Keratinocyte (primary cell): Measurements from ENCODE around the gene IKZF1. TPM values are rescaled to one million over a fixed set of nuclear protein-coding genes. Genes with fewer than 3 reads are reported as not detected.

Experiments
- DNase-seq: peaks from one replicate; pipeline ENCODE4 v3.0.0-alpha.2; 2011; ENCODE audit warnings: low read depth, missing footprints, low spot score
- FAIRE-seq: peaks from 2 replicates; lab custom pipeline; 2011; peaks lifted over from hg19 to GRCh38; lab: Jason Lieb, UNC
- H2AFZ ChIP-seq: 2 replicates; pipeline ENCODE4 v1.6.0; 2012; ENCODE audit warnings: low read length, control low read depth, inconsistent platforms; ENCODE audit not compliant: control insufficient read depth
- H3K27ac ChIP-seq: 2 replicates; pipeline ENCODE4 v1.5.1; 2011; ENCODE audit warnings: low read length; ENCODE audit not compliant: control insufficient read depth, insufficient read depth
- H3K27me3 ChIP-seq: 3 replicates; pipeline ENCODE4 v1.6.0; 2011; ENCODE audit warnings: low read length; ENCODE audit not compliant: control insufficient read depth, insufficient read depth; ENCODE audit errors: extremely low read depth
- H3K36me3 ChIP-seq, 2 experiments: 2 replicates in 1 of 2; 3 replicates in 1 of 2; pipeline ENCODE4 v1.5.1; 2011; ENCODE audit warnings: low read length in 2 of 2, mild to moderate bottlenecking in 1 of 2; ENCODE audit not compliant: control insufficient read depth in 2 of 2, insufficient read depth in 2 of 2; ENCODE audit errors: extremely low read depth in 1 of 2
- H3K4me1 ChIP-seq: 3 replicates; pipeline ENCODE4 v1.5.1; 2011; ENCODE audit warnings: low read length; ENCODE audit not compliant: control insufficient read depth, insufficient read depth; ENCODE audit errors: extremely low read depth
- H3K4me2 ChIP-seq: 3 replicates; pipeline ENCODE4 v1.6.0; 2011; ENCODE audit warnings: low read depth, low read length; ENCODE audit not compliant: control insufficient read depth, insufficient read depth; ENCODE audit errors: extremely low read depth
- H3K4me3 ChIP-seq, 3 experiments: fragments of 200-600 bp in 1 of 3; sonication (generic) in 1 of 3; 2 replicates in 2 of 3; 3 replicates in 1 of 3; pipeline ENCODE4 v1.5.1; 2011 to 2016; ENCODE audit warnings: low read length in 3 of 3, mild to moderate bottlenecking in 3 of 3, control low read depth in 2 of 3, inconsistent platforms in 1 of 3, low read depth in 1 of 3, mixed read lengths in 1 of 3, mixed run types in 1 of 3, moderate library complexity in 1 of 3; ENCODE audit not compliant: control insufficient read depth in 2 of 3, insufficient read depth in 2 of 3; ENCODE audit errors: extremely low read depth in 1 of 3
- H3K79me2 ChIP-seq: 2 replicates; pipeline ENCODE4 v1.6.0; 2012; ENCODE audit warnings: low read length; ENCODE audit not compliant: control insufficient read depth, insufficient read depth
- H3K9ac ChIP-seq: 3 replicates; pipeline ENCODE4 v1.6.0; 2011; ENCODE audit warnings: low read length; ENCODE audit not compliant: control insufficient read depth, insufficient read depth; ENCODE audit errors: extremely low read depth
- H3K9me1 ChIP-seq: 3 replicates; pipeline ENCODE4 v1.6.0; 2011; ENCODE audit warnings: low read length; ENCODE audit not compliant: control insufficient read depth, insufficient read depth; ENCODE audit errors: extremely low read depth
- H3K9me3 ChIP-seq: 2 replicates; pipeline ENCODE4 v1.5.1; 2012; ENCODE audit warnings: low read depth, low read length; ENCODE audit not compliant: control insufficient read depth
- H4K20me1 ChIP-seq: 3 replicates; pipeline ENCODE4 v1.6.0; 2011; ENCODE audit warnings: low read length; ENCODE audit not compliant: control insufficient read depth, insufficient read depth; ENCODE audit errors: extremely low read depth
- EZH2 ChIP-seq: IDR thresholded peaks from one replicate; pipeline ENCODE4 v1.6.1; 2012; ENCODE audit warnings: inconsistent platforms, mild to moderate bottlenecking, low read length, moderate library complexity
- dilution Hi-C: fragments of 300-500 bp; cut with MboI; formaldehyde crosslinking; loops from one replicate; pipeline ENCODE4 v1.7.0; 2020; ENCODE audit warnings: low sequenced_read_pairs; ENCODE audit not compliant: extremely low pct_ligation_motif_present
- polyA plus RNA-seq, 5 experiments: library from polyadenylated mRNA; depleted of rRNA in 3 of 5; stranded (reverse) in 3 of 5; stranded (forward) in 1 of 5; unstranded in 1 of 5; fragments of >200 nt; gene quantifications; 1 replicate in 1 of 5; 2 replicates in 3 of 5; 3 replicates in 1 of 5; pipeline versions ENCODE4 v1.2.1 to v1.2.3, GENCODE V29; 2011 to 2012; ENCODE audit warnings: missing spikeins in 2 of 5, low read depth in 1 of 5, low replicate concordance in 1 of 5
- TF ChIP-seq, protein P1 (sequence below), 3 experiments: IDR thresholded peaks in 1 of 3; conservative IDR thresholded peaks in 1 of 3; optimal IDR thresholded peaks in 1 of 3; 2 replicates in 2 of 3; 3 replicates in 1 of 3; pipeline versions ENCODE3 to v1.5.1; 2011; ENCODE audit warnings: low read length in 3 of 3, mild to moderate bottlenecking in 3 of 3, moderate library complexity in 2 of 3, control low read depth in 1 of 3, inconsistent platforms in 1 of 3; ENCODE audit not compliant: insufficient read depth in 2 of 3; ENCODE audit errors: extremely low read depth in 1 of 3

Gene IKZF1
- polyA plus RNA-seq, 1 donor (not counting 4 experiments of a cell fraction or from before 2014, with no cell fraction given), result not detected

DNA sequence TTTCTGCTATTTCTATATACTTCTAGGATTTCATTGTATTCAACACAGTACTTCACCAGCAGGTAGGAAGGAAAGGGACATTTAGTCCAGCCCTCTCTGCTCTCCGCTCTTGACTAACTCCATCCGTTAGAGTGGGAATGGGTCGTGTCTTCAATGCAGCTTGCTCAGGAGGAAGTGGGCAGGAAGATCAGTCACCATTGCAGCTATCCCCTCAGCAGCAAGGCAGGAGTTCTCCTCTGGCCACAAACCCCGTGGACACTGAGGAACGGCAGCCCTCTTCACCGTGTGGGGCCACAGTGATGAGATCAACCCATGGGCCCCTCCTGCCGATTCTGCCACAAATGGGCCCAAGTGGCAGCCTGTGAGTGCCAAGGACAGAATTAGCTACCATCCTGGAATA is 30.2 kb upstream of the IKZF1 start:
- H2AFZ ChIP-seq, result no peak overlapping the region
- no peak for FAIRE-seq
- TF ChIP-seq EZH2, result no peak
- no peak overlapping the region for H3K4me2 ChIP-seq
- H3K9me3 ChIP-seq, result no peaks in the 10 kb centered on the region
- H3K36me3 ChIP-seq, result no peaks in the 10 kb centered on the region
- dilution Hi-C loops, result no loop called here
- no peaks in the 10 kb centered on the region for H3K9me1 ChIP-seq
- H3K79me2 ChIP-seq, result no peaks in the 10 kb centered on the region
- no peak overlapping the region for H3K9ac ChIP-seq
- H3K4me1 ChIP-seq, result no peaks in the 10 kb centered on the region
- H4K20me1 ChIP-seq, result no peaks in the 10 kb centered on the region
- H3K27me3 ChIP-seq, result no peaks in the 10 kb centered on the region
- DNase-seq, result no peak
- no peak overlapping the region for H3K4me3 ChIP-seq
- H3K27ac ChIP-seq, result no peak overlapping the region

DNA sequence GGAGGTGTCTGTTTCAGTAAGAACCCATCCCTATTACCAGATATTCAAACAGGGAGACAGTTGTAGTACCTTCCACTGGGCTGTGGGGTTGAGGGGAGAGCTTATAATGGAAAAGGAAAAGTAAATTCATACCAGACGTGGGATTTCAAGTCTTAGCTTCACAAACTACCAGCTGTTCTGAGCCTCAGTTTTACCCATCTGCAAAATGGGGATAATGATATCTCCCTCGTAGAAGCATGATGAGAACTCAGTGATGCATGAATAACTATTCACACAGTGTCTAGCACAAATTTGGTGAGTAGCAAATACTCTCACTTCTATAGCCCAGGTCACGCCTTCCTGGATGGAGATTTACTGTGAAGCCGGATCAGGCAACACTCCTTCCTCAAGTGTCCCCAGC is 29.1 kb upstream of the IKZF1 start:
- DNase-seq, result no peak
- H3K36me3 ChIP-seq, result no peaks in the 10 kb centered on the region

More for the DNA sequence above, 29.1 kb upstream of the IKZF1 start:
- TF ChIP-seq EZH2, result no peak
- TF ChIP-seq, protein P1, sequence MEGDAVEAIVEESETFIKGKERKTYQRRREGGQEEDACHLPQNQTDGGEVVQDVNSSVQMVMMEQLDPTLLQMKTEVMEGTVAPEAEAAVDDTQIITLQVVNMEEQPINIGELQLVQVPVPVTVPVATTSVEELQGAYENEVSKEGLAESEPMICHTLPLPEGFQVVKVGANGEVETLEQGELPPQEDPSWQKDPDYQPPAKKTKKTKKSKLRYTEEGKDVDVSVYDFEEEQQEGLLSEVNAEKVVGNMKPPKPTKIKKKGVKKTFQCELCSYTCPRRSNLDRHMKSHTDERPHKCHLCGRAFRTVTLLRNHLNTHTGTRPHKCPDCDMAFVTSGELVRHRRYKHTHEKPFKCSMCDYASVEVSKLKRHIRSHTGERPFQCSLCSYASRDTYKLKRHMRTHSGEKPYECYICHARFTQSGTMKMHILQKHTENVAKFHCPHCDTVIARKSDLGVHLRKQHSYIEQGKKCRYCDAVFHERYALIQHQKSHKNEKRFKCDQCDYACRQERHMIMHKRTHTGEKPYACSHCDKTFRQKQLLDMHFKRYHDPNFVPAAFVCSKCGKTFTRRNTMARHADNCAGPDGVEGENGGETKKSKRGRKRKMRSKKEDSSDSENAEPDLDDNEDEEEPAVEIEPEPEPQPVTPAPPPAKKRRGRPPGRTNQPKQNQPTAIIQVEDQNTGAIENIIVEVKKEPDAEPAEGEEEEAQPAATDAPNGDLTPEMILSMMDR (optimal IDR thresholded peaks at IDR 0.05 in 1 of 3, IDR thresholded peaks at IDR 0.05 in 1 of 3, conservative IDR thresholded peaks at IDR 0.05 in 1 of 3; ENCODE audit: extremely low read depth in 1 of 3, insufficient read depth in 2 of 3, low read length in 3 of 3), result no peak
- FAIRE-seq, result no peak
- Histone ChIP-seq H3K27ac (no peak overlapping the region), H3K4me3 (no peak overlapping the region), H3K79me2 (no peaks in the 10 kb centered on the region), H3K9ac (no peak overlapping the region), H4K20me1 (no peaks in the 10 kb centered on the region), H3K9me3 (no peaks in the 10 kb centered on the region), H3K4me1 (no peaks in the 10 kb centered on the region), H2AFZ (no peak overlapping the region), H3K9me1 (no peaks in the 10 kb centered on the region), H3K27me3 (no peaks in the 10 kb centered on the region), H3K4me2 (no peak overlapping the region)
- dilution Hi-C loops, result no loop called here
